ENCODE measurements around the gene USH1G.

GRCh38 chr17:74900208-74900607, 22.8 kb downstream of the USH1G start:
- TF ChIP-seq REST (IDR thresholded peaks at IDR 0.05; ENCODE audit: insufficient replicate concordance, low read depth) (no peak), CTCF (IDR thresholded peaks at IDR 0.05; ENCODE audit: insufficient read depth, low read length) (no peak), POLR2AphosphoS5 (IDR thresholded peaks at IDR 0.05; ENCODE audit: low read depth) (no peak)
